GM23338 (cell line): Measurements from ENCODE around the gene IFITM5. TPM values are rescaled to one million over a fixed set of nuclear protein-coding genes. Genes with fewer than 3 reads are reported as not detected.

Experiments used
- ATAC-seq: fragments of 200-7000 bp; cut with Tn5 transposase; 3 replicates; pipeline ENCODE4 v1.9.1; 2020
- DNase-seq: peaks from one replicate; pipeline ENCODE4 v3.0.0-alpha.2; 2015; ENCODE audit warnings: low spot score
- H2AFZ ChIP-seq: fragments of 200-600 bp; sonication (generic); 2 replicates; pipeline ENCODE4 v1.8.0; 2016; ENCODE audit warnings: antibody characterized with exemption, mild to moderate bottlenecking, moderate library complexity
- H3F3A ChIP-seq: fragments of 200-600 bp; sonication (generic); replicated peaks from 2 replicates; pipeline ENCODE4 v1.8.0; 2017; ENCODE audit warnings: antibody characterized with exemption, mixed run types, low read depth
- H3K27ac ChIP-seq: fragments of 200-600 bp; sonication (generic); 2 replicates; pipeline ENCODE4 v1.6.1; 2016; ENCODE audit warnings: low read depth
- H3K27me3 ChIP-seq: fragments of 200-600 bp; sonication (generic); 2 replicates; pipeline ENCODE4 v1.8.0; 2016; ENCODE audit warnings: mild to moderate bottlenecking, mixed run types, moderate library complexity; ENCODE audit not compliant: insufficient read depth
- H3K36me3 ChIP-seq: fragments of 200-600 bp; sonication (generic); 2 replicates; pipeline ENCODE4 v1.8.0; 2016; ENCODE audit warnings: mild to moderate bottlenecking; ENCODE audit not compliant: insufficient read depth
- H3K4me1 ChIP-seq: fragments of 200-600 bp; sonication (generic); 2 replicates; pipeline ENCODE4 v1.8.0; 2016; ENCODE audit warnings: mild to moderate bottlenecking, moderate library complexity; ENCODE audit not compliant: insufficient read depth
- H3K4me2 ChIP-seq: fragments of 200-600 bp; sonication (generic); 2 replicates; pipeline ENCODE4 v1.7.1; 2017; ENCODE audit warnings: mixed run types
- H3K4me3 ChIP-seq: fragments of 200-600 bp; sonication (generic); 2 replicates; pipeline ENCODE4 v1.6.1; 2016; ENCODE audit warnings: mixed run types
- H3K79me2 ChIP-seq: fragments of 200-600 bp; sonication (generic); replicated peaks from 2 replicates; pipeline ENCODE4 v1.8.0; 2017; ENCODE audit warnings: mild to moderate bottlenecking; ENCODE audit not compliant: insufficient read depth
- H3K9me2 ChIP-seq: fragments of 200-600 bp; sonication (generic); 2 replicates; pipeline ENCODE4 v1.8.0; 2017; ENCODE audit not compliant: insufficient read depth
- H4K20me1 ChIP-seq: fragments of 200-600 bp; sonication (generic); replicated peaks from 2 replicates; pipeline ENCODE4 v1.8.0; 2017; ENCODE audit warnings: mild to moderate bottlenecking; ENCODE audit not compliant: insufficient read depth
- H3K27ac Mint-ChIP-seq: 2 replicates; pipeline ENCODE4 v1.8.0; 2020; ENCODE audit warnings: inconsistent platforms, mild to moderate bottlenecking, moderate library complexity, mixed read lengths
- H3K27me3 Mint-ChIP-seq: 3 replicates; pipeline ENCODE4 v1.8.0; 2022; ENCODE audit warnings: low read depth, mild to moderate bottlenecking, moderate library complexity, mixed read lengths, inconsistent platforms; ENCODE audit not compliant: insufficient read depth, poor library complexity
- H3K36me3 Mint-ChIP-seq: 3 replicates; pipeline ENCODE4 v1.8.0; 2021; ENCODE audit warnings: low read depth, mild to moderate bottlenecking, inconsistent platforms, moderate library complexity, mixed read lengths
- H3K4me1 Mint-ChIP-seq: 3 replicates; pipeline ENCODE4 v1.8.0; 2020; ENCODE audit warnings: mild to moderate bottlenecking, inconsistent platforms, mixed read lengths
- H3K4me3 Mint-ChIP-seq: 3 replicates; pipeline ENCODE4 v1.8.0; 2021; ENCODE audit warnings: moderate library complexity, mild to moderate bottlenecking, inconsistent platforms, mixed read lengths
- H3K9me3 Mint-ChIP-seq: 3 replicates; pipeline ENCODE4 v1.8.0; 2020; ENCODE audit warnings: moderate library complexity, mild to moderate bottlenecking, inconsistent platforms, mixed read lengths
- CREB1 ChIP-seq: fragments of 250-450 bp; sonication (Bioruptor Pico); IDR thresholded peaks from 2 replicates; pipeline ENCODE4 v1.5.0; 2020; ENCODE audit warnings: low read depth, mild to moderate bottlenecking, moderate library complexity
- ETS1 ChIP-seq: IDR thresholded peaks from 2 replicates; pipeline ENCODE4 v1.6.1; 2016; ENCODE audit warnings: antibody characterized with exemption
- EZH2 ChIP-seq: fragments of 200-600 bp; sonication (generic); IDR thresholded peaks from one replicate; pipeline ENCODE4 v1.8.0; 2017; ENCODE audit warnings: antibody characterized with exemption, mild to moderate bottlenecking, low read depth; ENCODE audit not compliant: unreplicated experiment
- EZH2phosphoT487 ChIP-seq: fragments of 200-600 bp; sonication (generic); IDR thresholded peaks from one replicate; pipeline ENCODE4 v1.8.1; 2018; ENCODE audit warnings: antibody characterized with exemption; ENCODE audit not compliant: unreplicated experiment
- JUNB ChIP-seq: IDR thresholded peaks from one replicate; pipeline ENCODE4 v1.6.1; 2016; ENCODE audit warnings: antibody characterized with exemption; ENCODE audit not compliant: unreplicated experiment
- NANOG ChIP-seq: IDR thresholded peaks from 2 replicates; pipeline ENCODE4 v1.6.1; 2016; ENCODE audit warnings: antibody characterized with exemption, borderline replicate concordance
- STAT1 ChIP-seq: IDR thresholded peaks from one replicate; pipeline ENCODE4 v1.6.1; 2016; ENCODE audit warnings: antibody characterized with exemption; ENCODE audit not compliant: unreplicated experiment
- ZNF331 ChIP-seq: fragments of 250-450 bp; sonication (Bioruptor Pico); IDR thresholded peaks from 2 replicates; pipeline ENCODE4 v1.5.0; 2020; ENCODE audit warnings: low read depth, mild to moderate bottlenecking, moderate library complexity
- polyA plus RNA-seq: library from polyadenylated mRNA; unstranded; fragments of >200 nt; fragmentation: Nextera tagmentation; extraction: Ambion mirVana; gene quantifications from 2 replicates; pipeline ENCODE4 v1.2.1, GENCODE V29; 2016
- small RNA-seq: library from RNA; depleted of rRNA; stranded (forward); fragments of <200 nt; gene quantifications from one replicate; pipeline ENCODE3, GENCODE V24; 2014; ENCODE audit warnings: low replicate concordance
- total RNA-seq: library from RNA; depleted of rRNA; stranded (reverse); fragments of >200 nt; shearing (Covaris generic); gene quantifications from 2 replicates; pipeline ENCODE4 v1.2.3, GENCODE V29; 2014; rRNA removed
- TF ChIP-seq, protein P1 (sequence below): fragments of 250-450 bp; sonication (Bioruptor Pico); IDR thresholded peaks from 2 replicates; pipeline ENCODE4 v1.5.0; 2020; ENCODE audit warnings: mild to moderate bottlenecking, moderate library complexity

The IFITM5 gene
- total and polyA plus RNA-seq, 2 experiments from 2014 or later: not detected

DNA sequence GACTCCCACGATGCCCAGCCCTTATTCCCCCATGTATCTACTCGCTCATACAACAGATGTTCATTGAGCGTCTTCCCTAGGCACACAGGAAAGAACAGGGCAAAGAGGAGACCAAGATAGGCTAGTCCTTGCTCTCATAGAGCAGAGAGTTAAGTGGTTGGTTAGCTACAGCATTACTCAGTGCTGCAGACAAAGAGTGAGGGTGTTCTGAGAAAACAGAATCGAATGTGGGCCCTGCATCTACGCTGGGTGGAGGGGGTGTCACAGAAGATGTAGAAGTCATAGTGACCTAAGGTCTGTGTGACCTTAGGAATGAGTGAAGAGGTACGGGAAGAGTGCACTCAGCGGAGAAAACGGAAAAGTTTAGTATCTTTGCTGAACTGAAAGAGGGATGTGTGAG is 50.3 kb downstream of the IFITM5 start:
- Histone ChIP-seq H3K9me2 (no peaks in the 10 kb centered on the region), H3K4me3 (no peak overlapping the region), H3K4me2 (no peak overlapping the region), H3K36me3 (peaks cover 44% of the 10 kb centered on the region), H2AFZ (no peak overlapping the region), H4K20me1 (no peaks in the 10 kb centered on the region; the same call in 1 of the 2 replicates), H3K27me3 (no peaks in the 10 kb centered on the region), H3F3A (peaks cover 19% of the 10 kb centered on the region), H3K27ac (no peak overlapping the region), H3K4me1 (no peaks in the 10 kb centered on the region), H3K79me2 (no peaks in the 10 kb centered on the region)
- H3K27me3 Mint-ChIP-seq: peaks cover 1% of the 10 kb centered on the region
- no peak overlapping the region for H3K4me3 Mint-ChIP-seq
- ATAC-seq (no peak), DNase-seq (no peak)
- no peak for TF ChIP-seq ZNF331 (CRISPR knock-in tag)
- TF ChIP-seq EZH2phosphoT487: no peak
- TF ChIP-seq EZH2: no peak
- no peak for TF ChIP-seq CREB1 (CRISPR knock-in tag)
- no peak for TF ChIP-seq JUNB
- no peak for TF ChIP-seq STAT1
- no peak for TF ChIP-seq ETS1
- no peak for TF ChIP-seq NANOG
- TF ChIP-seq, protein P1, sequence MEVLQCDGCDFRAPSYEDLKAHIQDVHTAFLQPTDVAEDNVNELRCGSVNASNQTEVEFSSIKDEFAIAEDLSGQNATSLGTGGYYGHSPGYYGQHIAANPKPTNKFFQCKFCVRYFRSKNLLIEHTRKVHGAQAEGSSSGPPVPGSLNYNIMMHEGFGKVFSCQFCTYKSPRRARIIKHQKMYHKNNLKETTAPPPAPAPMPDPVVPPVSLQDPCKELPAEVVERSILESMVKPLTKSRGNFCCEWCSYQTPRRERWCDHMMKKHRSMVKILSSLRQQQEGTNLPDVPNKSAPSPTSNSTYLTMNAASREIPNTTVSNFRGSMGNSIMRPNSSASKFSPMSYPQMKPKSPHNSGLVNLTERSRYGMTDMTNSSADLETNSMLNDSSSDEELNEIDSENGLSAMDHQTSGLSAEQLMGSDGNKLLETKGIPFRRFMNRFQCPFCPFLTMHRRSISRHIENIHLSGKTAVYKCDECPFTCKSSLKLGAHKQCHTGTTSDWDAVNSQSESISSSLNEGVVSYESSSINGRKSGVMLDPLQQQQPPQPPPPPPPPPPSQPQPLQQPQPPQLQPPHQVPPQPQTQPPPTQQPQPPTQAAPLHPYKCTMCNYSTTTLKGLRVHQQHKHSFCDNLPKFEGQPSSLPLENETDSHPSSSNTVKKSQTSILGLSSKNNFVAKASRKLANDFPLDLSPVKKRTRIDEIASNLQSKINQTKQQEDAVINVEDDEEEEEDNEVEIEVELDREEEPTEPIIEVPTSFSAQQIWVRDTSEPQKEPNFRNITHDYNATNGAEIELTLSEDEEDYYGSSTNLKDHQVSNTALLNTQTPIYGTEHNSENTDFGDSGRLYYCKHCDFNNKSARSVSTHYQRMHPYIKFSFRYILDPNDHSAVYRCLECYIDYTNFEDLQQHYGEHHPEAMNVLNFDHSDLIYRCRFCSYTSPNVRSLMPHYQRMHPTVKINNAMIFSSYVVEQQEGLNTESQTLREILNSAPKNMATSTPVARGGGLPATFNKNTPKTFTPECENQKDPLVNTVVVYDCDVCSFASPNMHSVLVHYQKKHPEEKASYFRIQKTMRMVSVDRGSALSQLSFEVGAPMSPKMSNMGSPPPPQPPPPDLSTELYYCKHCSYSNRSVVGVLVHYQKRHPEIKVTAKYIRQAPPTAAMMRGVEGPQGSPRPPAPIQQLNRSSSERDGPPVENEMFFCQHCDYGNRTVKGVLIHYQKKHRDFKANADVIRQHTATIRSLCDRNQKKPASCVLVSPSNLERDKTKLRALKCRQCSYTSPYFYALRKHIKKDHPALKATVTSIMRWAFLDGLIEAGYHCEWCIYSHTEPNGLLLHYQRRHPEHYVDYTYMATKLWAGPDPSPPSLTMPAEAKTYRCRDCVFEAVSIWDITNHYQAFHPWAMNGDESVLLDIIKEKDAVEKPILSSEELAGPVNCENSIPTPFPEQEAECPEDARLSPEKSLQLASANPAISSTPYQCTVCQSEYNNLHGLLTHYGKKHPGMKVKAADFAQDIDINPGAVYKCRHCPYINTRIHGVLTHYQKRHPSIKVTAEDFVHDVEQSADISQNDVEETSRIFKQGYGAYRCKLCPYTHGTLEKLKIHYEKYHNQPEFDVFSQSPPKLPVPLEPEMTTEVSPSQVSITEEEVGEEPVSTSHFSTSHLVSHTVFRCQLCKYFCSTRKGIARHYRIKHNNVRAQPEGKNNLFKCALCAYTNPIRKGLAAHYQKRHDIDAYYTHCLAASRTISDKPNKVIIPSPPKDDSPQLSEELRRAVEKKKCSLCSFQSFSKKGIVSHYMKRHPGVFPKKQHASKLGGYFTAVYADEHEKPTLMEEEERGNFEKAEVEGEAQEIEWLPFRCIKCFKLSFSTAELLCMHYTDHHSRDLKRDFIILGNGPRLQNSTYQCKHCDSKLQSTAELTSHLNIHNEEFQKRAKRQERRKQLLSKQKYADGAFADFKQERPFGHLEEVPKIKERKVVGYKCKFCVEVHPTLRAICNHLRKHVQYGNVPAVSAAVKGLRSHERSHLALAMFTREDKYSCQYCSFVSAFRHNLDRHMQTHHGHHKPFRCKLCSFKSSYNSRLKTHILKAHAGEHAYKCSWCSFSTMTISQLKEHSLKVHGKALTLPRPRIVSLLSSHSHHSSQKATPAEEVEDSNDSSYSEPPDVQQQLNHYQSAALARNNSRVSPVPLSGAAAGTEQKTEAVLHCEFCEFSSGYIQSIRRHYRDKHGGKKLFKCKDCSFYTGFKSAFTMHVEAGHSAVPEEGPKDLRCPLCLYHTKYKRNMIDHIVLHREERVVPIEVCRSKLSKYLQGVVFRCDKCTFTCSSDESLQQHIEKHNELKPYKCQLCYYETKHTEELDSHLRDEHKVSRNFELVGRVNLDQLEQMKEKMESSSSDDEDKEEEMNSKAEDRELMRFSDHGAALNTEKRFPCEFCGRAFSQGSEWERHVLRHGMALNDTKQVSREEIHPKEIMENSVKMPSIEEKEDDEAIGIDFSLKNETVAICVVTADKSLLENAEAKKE (CRISPR knock-in tag): no peak
- H3K36me3 Mint-ChIP-seq: peaks cover 84% of the 10 kb centered on the region
- H3K9me3 Mint-ChIP-seq: no peaks in the 10 kb centered on the region
- H3K4me1 Mint-ChIP-seq: no peaks in the 10 kb centered on the region; the same call in none of the 3 replicates
- H3K27ac Mint-ChIP-seq: no peak overlapping the region

Small RNA genes within 50 kb of the gene (small RNA-seq; reads per million reads assigned to genes)
- gene AC136475.6: not detected

Other genes with a start within 250 kb of the IFITM5 start
- not detected in 2 replicates for gene SCGB1C1, start 106.4 kb downstream of the IFITM5 start, total RNA-seq
- not detected in 2 replicates for gene SCGB1C1, start 106.4 kb downstream of the IFITM5 start, polyA plus RNA-seq
- 19.5 and 20.5 TPM in 2 replicates for gene BET1L, start 92.1 kb downstream of the IFITM5 start, total RNA-seq
- 15.2 and 22.8 TPM in 2 replicates for gene BET1L, start 92.1 kb downstream of the IFITM5 start, polyA plus RNA-seq
- 65.5 and 81.3 TPM in 2 replicates for gene RIC8A, start 91.8 kb downstream of the IFITM5 start, total RNA-seq
- gene RIC8A, start 91.8 kb downstream of the IFITM5 start, polyA plus RNA-seq: 23.6 and 27.3 TPM in 2 replicates
- gene SIRT3, start 63.2 kb downstream of the IFITM5 start, total RNA-seq: 5.2 and 7.0 TPM in 2 replicates
- 8.9 and 11.4 TPM in 2 replicates for gene SIRT3, start 63.2 kb downstream of the IFITM5 start, polyA plus RNA-seq
- gene PSMD13, start 62.5 kb downstream of the IFITM5 start, total RNA-seq: 99.9 and 111 TPM in 2 replicates
- 114 and 116 TPM in 2 replicates for gene PSMD13, start 62.5 kb downstream of the IFITM5 start, polyA plus RNA-seq
- gene NLRP6, start 21.1 kb downstream of the IFITM5 start, total RNA-seq: 0.73 TPM in 1 of 2 replicates, not detected in the other
- 0.15 TPM in 1 of 2 replicates, not detected in the other for gene NLRP6, start 21.1 kb downstream of the IFITM5 start, polyA plus RNA-seq
- gene PGGHG, start 10.4 kb downstream of the IFITM5 start, total RNA-seq: 45.4 and 55.8 TPM in 2 replicates
- gene PGGHG, start 10.4 kb downstream of the IFITM5 start, polyA plus RNA-seq: 18.1 and 24.9 TPM in 2 replicates
- 57.3 and 91.2 TPM in 2 replicates for gene IFITM2, start 8.3 kb upstream of the IFITM5 start, total RNA-seq
- 857 and 906 TPM in 2 replicates for gene IFITM2, start 8.3 kb upstream of the IFITM5 start, polyA plus RNA-seq
- 396 and 409 TPM in 2 replicates for gene IFITM1, start 14.5 kb upstream of the IFITM5 start, total RNA-seq
- 1,180 and 1,194 TPM in 2 replicates for gene IFITM1, start 14.5 kb upstream of the IFITM5 start, polyA plus RNA-seq
- gene IFITM3, start 21.3 kb upstream of the IFITM5 start, total RNA-seq: 72.4 and 82.3 TPM in 2 replicates
- gene IFITM3, start 21.3 kb upstream of the IFITM5 start, polyA plus RNA-seq: 829 and 840 TPM in 2 replicates
- 55.2 and 92.6 TPM in 2 replicates for gene B4GALNT4, start 70.0 kb upstream of the IFITM5 start, total RNA-seq
- 49.9 and 53.5 TPM in 2 replicates for gene B4GALNT4, start 70.0 kb upstream of the IFITM5 start, polyA plus RNA-seq
- 18.7 and 23.0 TPM in 2 replicates for gene PKP3, start 94.7 kb upstream of the IFITM5 start, total RNA-seq
- 6.1 and 7.2 TPM in 2 replicates for gene PKP3, start 94.7 kb upstream of the IFITM5 start, polyA plus RNA-seq
- 59.1 and 63.0 TPM in 2 replicates for gene SIGIRR, start 115.5 kb upstream of the IFITM5 start, total RNA-seq
- 72.2 and 96.2 TPM in 2 replicates for gene SIGIRR, start 115.5 kb upstream of the IFITM5 start, polyA plus RNA-seq
- 6.5 and 10.2 TPM in 2 replicates for gene ANO9, start 142.5 kb upstream of the IFITM5 start, total RNA-seq
- 7.5 and 9.0 TPM in 2 replicates for gene ANO9, start 142.5 kb upstream of the IFITM5 start, polyA plus RNA-seq
- 46.6 and 145 TPM in 2 replicates for gene PTDSS2, start 150.8 kb upstream of the IFITM5 start, total RNA-seq
- 22.7 and 23.8 TPM in 2 replicates for gene PTDSS2, start 150.8 kb upstream of the IFITM5 start, polyA plus RNA-seq
- 50.4 and 56.3 TPM in 2 replicates for gene RNH1, start 207.7 kb upstream of the IFITM5 start, total RNA-seq
- 32.3 and 33.3 TPM in 2 replicates for gene RNH1, start 207.7 kb upstream of the IFITM5 start, polyA plus RNA-seq
- 28.7 and 37.9 TPM in 2 replicates for gene HRAS, start 236.1 kb upstream of the IFITM5 start, total RNA-seq
- 46.3 and 48.7 TPM in 2 replicates for gene HRAS, start 236.1 kb upstream of the IFITM5 start, polyA plus RNA-seq
- gene LRRC56, start 238.0 kb upstream of the IFITM5 start, total RNA-seq: 0.54 and 0.87 TPM in 2 replicates
- 0.52 and 0.73 TPM in 2 replicates for gene LRRC56, start 238.0 kb upstream of the IFITM5 start, polyA plus RNA-seq